Stimulated activated CD8-positive, alpha-beta memory T cell treated with anti-CD3 and anti-CD28 coated beads, Interleukin-2, amount 100 ng/mL, for 1 hour (primary cell): ENCODE results near the gene MFNG.

Experiments
- DNase-seq, 2 donors: peaks; one replicate each; pipeline ENCODE4 v3.0.0-alpha.2; 2020; ENCODE audit warnings: low read depth in 2 of 2

MFNG gene

DNA sequence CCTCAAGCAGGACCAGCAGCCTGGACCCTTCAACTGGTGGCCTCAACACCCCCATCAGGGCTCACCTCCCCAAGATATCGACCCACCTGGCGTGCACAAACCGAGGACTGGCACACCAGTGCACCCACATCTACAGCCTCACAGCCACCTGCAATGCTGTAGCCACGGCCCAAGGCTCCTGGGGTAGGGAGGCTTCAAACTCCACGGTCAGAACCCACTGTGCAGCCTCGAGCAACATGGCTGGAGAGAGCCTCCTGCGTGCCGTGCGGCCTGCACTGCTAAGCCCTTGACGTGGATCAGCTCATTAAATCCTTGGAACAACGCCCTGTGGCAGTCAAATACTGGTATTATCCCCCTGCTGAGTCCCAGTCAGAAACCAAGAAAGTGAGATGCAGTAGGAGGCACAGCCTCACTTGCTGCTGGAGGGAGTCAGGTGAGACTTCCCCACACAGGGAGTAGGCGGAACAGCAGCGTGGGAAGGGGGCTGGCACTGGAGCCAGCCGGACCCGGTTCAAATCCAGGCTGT, 28.4 kb upstream of the MFNG start:
- no peak for DNase-seq

DNA sequence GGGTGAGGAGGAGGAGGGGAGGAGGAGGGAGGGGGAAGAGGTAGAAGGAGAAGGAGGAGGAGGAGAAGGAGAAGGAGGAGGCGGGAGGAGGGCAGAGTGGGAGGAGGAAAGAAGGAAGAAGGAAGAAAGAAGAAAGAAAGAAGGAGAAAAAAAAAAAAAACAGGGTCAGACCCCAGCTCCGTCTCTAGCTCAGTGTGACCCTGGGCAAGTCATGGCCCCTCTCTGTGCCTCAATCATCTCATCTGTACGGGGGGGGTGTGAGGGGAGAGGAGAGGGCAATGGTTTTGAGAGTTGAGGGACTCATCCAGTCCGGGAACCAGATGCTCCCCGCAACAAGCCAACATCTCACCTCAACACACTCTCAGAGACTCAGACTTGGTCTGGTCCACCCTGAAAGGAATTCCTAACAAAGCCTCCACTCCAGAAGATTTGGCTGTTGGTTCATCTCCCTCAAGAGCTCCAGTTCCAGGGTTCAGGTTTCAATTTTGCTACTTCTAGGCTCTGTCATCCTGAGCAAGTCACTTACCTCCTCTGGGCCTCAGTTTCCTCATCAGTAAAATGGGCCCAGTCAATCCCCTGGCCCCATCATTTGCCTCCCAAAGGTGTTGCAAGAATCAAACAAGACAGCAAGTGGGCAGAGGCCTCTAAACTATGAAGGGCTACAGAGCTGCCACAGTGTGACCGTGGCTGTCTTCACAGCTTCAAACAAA, 25.4 kb upstream of the MFNG start:
- no peak for DNase-seq

DNA sequence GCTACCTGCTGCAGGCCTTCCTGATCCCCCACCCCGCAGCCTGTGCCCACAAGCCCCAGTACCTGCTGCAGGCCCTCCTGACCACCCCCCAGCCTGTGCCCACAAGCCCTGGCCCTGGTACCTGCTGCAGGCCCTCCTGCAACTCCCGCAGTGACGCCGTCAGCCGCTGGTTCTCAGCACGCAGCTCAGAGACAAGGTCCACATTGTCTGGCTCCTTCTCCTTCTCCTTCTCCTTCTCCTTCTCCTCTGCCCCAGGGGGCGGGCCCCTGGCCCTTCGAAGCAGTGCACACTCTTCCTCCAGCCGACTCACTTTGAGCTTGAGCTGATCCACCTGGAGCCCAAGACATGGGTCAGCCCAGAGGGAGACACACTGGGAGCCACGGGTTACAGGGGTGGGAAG, 23.9 kb upstream of the MFNG start:
- DNase-seq = no peak

DNA sequence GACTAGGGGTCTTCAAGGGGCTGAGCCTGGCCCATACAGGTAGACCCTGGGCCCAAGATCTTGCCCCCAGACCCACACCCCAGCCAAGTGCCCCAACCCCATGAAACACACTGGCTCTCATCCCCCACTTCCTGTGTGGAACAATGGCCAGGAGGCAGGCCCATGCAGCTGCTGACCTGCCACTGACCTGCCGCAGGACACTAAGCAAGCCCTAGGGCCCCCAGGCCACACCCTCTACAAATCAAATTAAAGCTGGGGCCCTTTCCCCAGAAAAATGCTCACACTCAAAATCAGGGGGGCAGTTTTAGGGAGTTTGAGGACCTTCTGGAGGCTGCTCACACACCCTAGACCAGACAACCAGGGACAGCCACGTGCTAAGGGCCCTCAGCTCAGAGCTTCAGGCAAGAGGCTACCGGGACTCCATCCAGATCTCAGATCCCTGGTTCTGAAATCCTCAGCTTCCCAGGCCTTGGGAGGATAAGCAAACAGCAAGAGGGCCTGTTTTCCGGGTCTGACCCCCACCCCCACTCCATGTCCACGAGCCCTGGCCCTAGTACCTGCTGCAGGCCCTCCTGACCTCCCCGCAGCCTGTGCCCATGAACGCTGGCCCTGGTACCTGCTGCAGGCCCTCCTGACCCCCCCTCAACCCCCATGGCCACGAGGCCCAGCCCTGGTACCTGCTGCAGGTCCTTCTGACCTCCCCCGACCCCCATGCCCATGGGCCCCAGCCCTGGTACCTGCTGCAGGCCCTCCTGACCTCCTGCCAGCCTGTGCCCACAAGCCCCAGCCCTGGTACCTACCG, 23.1 kb upstream of the MFNG start:
- no peak for DNase-seq

DNA sequence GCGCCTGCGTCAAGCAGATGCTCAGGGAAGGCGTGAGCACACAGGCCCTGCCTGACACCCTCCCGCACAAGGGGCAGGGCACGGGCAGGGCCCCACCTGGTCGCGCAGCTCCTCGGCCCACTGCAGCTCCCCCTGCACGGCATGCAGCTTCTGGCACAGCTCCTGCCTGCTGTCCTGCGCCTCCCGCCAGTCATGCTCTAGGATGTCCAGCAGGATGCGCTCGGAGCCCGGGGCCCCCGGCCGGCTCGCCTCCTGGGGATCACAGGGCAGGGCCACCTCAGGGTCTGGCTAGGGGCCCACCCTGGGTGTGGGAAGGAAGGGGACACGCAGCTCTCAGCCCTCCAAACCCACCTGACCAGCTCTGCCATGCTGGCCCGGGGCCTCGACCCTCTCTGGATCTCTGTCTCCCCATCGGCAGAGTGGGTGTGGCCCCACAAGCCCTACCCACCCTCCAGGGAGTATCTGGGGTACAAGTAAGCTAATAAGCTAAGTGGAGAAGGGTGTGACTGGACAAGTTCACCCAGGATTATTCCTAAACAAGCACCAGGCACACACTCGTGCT, 22.3 kb upstream of the MFNG start:
- no peak for DNase-seq

DNA sequence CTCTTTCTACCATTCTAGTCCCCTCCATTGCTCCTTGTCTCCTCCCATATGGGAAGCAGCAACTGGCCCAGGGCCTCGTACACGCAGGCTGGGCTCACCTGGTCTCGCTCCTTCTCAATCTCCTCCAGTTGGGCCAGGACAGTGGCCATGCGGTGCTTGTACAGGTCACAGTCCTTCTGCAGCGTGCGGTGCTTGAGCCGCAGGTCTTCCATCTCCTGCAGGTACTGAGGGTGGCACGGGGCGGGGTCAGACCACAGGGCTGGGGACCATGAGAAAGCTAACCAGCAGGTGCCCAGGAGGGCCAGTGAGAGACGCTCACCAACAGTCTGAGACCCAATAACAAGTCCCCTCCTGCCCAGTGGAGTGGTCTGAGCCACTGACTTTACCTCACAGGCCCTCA, 21.5 kb upstream of the MFNG start:
- DNase-seq = no peak

DNA sequence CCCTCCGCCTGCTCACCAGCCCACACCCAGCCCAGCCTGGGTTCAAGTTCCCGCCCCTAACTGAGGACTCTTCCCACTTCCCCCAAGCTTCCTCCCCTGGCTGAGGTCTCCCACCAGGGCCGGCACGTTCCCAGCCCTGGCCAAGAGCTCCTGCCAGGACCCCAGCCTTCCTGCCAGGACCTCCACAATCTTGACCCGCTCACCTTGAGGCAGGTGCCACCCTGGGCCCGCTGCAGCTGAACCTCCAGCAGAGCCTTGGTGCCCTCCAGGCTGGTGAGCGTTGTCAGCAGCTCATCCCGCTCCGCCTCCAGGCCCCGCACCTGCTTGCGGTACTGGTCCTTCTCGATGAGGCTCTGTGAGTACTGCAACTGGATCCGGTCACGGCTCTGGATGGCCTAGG, 19.8 kb upstream of the MFNG start:
- no peak for DNase-seq

DNA sequence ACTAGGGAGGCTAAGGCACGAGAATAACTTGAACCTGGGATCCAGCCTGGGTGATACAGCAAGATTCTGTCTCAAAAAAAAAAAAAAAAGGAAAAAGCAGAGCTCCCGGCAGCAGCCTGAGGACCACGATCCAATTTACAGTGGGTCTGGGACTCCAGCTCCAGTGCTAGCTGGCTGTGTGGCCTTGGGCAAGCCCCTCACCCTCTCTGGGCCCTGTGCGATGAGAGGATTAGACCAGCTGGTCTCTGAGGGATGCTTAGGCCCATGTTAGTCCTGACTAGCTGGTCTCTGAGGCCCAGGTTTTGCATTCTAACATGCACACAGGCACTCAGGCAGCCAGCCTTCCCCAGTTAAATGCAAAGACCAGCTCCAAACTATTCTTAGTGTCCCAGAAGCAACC, 19.4 kb upstream of the MFNG start:
- no peak for DNase-seq

DNA sequence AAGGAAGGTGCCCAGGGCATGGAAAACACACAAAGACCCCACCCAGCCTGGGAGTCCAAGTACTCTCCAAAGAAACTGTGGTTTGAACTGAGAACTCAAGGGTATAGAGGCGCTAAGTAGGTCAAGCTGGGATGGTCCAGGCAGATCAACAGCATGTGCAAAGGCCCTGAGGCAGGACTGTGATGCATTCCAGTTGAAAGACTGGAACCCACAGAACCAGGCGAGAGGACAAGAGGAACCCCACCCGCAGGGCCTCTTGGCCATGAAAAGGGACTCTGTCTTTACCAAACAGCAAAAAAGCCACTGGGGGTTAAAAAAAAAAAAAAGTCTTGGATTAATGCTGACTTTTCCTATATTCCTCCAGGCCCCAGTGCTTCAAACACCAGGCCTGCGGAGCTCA, 18.8 kb upstream of the MFNG start:
- no peak for DNase-seq

DNA sequence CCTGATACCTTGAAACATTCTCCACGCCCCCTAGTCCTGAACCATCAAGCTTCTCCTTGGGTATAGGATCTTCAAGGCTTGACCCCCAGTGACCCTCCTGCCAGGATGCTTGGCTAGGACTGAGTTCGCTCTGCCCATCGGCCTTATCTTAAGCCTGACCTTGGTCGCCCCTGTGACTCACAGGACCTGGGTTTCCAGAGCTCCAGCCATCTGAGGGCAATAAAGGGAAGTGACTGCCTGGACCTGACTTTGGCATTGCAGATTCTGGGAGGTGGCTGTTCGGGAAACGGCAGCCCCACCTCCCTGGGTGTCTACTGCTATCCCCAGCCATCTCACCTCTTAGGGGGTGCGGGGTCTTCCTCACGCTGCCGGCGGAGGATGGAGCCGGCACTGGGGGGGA, 17.7 kb upstream of the MFNG start:
- no peak for DNase-seq

DNA sequence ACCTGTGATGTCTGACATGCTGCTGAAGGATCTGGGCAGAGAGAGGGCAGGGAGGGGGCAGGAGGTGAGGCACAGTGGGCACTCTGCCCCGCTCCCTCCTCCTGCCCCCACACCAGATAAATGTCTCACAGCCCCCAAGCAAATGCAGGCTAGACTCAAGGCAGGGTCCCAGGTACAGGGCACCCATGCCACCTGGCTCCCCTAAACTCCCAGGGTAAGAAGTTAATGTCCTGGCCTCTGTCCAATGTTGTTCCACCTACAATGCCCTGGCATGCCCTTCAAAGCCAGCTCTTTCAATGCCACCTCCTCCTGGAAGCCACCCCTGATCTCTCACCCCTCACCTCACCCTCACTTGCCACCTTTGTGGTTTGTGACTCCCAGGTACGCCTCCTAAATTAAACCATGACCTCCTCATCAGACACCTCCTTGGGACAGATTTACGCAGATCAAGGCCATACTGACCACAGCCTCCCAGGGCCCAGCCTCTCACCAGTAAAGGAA, 17.0 kb upstream of the MFNG start:
- DNase-seq = no peak

DNA sequence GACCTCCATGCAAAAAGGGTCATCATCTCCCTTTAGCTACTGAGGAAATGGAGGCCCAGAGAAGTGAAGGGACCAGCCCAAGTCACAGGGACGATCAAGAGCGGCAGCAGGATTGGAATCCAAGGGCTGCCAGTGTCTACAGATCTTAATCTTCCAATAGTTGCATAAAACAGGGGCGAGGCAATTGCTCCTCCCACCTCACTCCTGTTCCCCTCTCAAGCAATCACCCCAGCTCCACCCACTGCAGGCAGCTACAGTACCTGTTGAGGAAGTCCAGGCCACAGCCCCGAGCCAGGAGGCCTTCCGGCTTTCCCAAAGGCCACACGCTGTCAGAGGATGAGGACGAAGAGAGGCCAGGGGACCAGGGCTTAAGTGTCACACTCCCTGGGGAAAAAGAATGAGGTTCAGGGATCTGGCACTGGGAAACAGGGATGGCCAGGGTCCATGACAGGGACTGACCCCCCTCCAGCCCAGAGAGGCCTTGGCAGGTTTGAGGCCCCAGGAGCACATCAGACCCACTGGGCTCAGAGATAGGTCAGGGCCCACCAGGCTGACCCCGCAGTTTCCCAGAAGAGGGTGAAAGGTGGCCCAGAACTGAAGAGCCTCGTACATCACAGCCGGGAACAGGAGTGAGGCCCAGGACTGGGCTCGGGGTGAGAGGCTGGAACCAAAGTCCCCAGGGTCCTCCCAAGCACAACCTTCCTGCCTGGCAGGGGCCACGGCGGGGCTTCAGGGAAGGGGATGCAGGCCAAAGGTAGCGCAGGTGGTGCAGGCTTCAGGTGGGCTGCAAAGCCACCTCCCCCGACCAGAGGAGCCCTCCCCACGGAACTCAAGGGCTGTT, 16.4 kb upstream of the MFNG start:
- no peak for DNase-seq

DNA sequence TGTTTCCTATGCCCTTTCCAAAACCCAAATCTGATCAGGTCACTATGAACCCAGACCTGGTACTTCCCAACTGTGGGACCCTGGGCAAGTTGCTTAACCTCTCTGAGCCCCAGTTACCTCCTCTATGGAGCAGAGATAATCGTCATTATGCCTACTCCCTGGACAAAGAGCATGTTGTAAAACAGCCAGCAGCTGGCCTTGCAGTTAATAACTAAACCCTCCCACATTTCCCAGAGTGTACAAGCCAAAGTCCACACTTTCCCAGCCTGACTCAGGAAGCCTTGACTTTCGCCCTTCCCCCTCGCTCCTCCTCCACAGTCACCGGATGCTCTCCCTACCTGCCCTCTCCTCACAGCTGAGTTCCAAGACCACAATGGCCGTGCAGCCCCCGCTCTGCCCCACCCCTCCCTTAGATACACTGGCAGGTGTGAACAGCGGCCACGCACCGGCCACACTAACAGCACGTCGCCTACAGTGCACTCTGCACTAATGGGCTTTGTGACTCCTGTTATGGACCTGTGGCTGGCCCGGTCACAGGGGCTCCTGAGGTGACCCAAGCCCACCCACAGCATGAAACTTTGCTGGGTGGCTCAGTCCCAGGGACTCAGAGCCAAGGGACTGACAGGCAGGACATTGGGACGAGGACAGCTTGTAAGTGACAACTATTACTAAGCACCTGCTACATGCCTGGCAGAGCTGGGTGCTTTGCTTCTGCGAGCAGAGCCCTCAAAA, 15.6 kb upstream of the MFNG start:
- no peak for DNase-seq

DNA sequence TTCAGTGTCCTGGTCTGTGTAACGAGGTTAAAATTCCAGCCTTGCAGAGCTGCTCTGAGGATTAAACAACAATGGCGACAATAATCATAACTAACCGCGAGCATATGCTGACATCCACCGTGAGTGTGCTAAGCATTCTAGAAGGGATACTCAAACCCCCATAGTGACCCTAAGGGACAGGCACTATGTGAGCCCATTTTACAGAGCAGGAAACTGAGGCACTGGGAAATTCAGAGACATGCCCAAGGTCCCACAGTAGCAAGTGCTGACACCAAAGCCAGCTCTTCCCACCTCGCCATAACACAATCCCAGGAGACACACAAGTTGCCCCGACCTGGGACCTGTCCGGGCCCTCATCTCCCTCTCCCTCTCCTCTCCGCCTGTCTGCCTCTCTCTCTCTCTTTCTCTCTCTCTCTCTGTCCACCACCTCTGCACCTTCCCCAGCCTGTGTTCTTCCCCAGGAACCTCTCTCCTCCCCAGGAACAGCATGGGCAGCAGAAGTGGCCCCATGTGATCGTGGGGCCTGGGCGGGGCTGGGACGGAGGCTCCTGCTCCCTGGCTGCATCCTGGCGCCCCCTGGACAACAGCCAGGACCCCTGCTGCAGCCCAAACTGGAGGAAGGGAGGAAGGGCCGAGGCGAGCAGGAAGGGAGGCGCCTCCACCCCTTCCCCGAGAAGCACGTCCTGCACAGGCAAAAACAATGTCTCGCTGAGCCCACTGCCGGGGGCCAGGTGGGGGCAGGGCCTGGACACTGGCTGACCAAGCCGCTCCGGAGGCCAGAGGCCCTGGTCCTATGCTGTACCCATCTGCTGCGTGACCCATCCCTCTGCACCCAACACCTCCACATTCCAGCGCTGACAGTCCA, 14.8 kb upstream of the MFNG start:
- no peak for DNase-seq

DNA sequence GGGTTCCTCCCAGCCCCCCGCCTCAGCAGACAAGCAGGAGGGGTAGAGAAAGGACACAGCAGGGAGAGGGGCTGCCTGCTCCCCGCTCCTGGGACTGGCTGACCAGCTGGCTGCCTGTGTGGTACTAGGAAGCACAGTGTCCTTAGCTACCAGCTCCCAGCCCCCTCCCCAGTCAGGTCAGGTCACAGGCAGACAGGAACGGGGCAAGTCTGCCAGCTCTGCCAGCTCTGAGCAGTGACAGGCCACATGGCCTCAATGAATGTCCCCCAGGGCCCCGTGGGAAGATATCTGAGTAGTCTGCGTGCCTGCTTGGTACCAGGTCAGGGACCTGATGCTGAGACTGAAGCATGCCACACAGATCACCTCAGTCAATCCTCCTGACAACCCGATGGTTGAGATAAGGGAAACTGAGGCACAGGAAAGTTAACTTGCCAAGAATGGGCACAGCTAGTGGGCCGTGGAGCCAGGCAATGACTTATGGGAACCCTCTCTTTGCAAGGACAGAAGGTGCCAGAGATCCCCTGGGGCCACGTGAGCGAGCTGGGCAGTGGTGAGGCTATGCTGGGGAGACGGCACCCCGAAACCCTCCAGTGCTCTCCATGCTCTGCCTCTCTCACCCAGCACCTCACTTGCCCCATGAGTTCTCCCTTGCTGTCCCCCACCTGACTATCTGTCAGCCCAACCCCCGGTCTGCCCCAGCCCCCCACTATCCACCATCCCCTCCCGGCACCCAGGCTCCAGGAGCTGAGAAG, 13.8 kb upstream of the MFNG start:
- DNase-seq = no peak

DNA sequence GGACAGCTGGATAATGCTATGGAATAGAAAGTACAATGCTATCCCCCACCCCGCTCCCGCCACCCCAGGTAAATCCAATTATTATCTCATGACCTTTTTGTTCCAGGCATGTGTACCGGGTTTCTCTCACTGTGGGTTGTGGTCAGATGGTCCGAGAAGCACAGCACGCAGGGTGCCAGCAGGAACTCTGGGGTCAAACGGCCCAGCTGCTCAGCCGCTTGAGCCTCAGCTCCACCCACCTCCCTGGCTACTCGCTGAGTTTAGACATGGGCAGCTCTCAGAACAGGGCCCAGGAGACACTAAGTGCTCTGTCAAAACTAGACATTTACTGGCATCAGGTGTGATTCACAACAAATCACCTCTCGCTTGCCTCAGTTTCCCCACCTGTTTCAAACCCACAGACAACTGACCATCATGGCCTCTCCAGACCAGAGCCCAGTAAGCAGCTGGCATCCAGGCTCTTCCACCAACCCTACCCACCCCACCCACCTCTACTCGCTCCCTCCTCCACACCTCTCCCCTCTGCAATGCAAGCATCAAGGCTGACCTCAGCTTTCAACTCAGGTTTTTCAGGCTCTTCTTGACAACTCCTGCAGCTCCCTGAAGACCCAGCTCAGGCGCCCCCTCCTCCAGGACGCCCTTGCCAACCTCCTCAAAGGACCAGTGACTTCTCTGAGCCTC, 13.0 kb upstream of the MFNG start:
- DNase-seq = no peak

DNA sequence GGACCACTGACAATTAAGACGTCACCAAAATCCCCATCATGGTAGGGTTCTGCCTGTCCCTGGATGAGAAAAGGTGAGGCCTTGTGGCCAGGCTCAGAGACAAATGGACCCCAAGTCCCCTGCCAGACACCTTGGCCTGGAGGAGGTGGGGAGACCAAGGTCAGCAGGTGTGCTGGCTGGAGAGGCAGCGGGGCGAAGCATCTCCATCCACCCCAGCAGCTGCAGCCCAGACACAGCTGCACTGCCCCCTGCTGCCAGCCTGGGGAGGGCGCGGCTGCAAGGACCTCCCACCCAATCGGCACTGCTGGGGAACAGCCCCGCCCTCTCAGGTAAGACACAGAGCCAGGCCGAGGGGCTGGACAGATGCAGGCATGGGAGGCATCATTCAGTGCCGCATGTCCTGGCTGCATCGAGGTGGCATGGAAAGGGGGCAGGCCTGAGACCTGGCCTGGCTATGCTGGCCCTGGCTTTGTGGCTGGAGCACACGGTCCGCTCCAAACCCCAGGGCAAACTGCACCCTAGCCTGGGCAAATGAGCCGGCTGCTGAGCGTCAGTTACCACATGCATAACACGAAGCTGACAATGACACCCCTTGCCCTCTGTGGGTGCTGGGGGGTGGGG, 12.2 kb upstream of the MFNG start:
- peak; percentile 44 to 47 for DNase-seq

DNA sequence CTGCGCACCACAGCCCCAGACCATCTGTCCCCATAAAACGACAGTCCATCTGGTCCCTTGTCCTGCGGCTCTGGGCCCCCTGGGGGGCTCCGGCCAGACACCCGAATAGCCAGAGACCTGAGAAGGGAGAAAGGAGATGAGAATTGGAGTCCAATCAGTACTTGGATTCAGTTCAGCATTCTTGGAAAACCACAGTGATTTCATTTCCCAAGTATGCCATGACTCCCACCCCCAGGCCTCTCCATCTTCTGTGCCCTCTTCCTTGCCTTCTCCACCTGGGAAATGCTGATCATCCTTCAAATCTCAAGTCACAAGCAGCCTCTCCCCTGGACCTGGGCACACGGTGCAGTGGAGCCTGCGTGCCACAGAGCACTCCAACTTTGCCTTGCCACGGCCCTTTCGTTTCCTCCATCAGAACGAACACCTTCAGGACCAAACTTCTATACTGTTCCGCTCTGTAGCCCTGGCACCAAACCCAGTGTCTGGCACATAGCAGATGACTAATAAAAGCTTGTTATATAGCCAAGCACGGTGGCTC, 10.9 kb upstream of the MFNG start:
- DNase-seq = no peak
